ENCODE measurements around the gene FAM118B. TPM values are rescaled to one million over a fixed set of nuclear protein-coding genes. Genes with fewer than 3 reads are reported as not detected.

Gene FAM118B
- total RNA-seq, 4 donors from 2014 or later: 7.6 to 11.1 (median 8.6) TPM

DNA sequence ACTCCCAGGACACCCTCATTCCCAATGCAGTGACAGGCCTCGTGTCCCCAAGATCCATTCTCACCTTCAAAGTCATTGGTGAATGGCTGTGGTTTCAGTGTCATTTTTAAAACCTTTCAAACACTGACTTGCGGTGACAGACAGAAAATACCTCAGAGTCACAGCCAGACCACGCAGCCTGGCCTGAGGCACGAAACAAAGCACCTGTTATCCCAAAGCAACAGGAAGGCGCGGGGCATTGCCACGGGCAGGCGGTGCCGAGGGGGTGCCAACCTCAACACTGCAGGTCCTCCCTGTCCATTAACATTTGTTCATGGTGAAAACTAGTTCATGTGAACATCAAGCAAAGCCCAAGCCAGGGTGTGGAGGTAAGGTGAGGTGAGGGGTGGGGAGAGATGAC lies 38.3 kb upstream of the FAM118B start:
- no peak for DNase-seq (ENCODE audit: low spot score in 2 of 2)
- TF ChIP-seq POLR2AphosphoS5 (IDR thresholded peaks at IDR 0.05): no peak
- no peak for TF ChIP-seq EP300 (IDR thresholded peaks at IDR 0.05)
- TF ChIP-seq, protein P1, sequence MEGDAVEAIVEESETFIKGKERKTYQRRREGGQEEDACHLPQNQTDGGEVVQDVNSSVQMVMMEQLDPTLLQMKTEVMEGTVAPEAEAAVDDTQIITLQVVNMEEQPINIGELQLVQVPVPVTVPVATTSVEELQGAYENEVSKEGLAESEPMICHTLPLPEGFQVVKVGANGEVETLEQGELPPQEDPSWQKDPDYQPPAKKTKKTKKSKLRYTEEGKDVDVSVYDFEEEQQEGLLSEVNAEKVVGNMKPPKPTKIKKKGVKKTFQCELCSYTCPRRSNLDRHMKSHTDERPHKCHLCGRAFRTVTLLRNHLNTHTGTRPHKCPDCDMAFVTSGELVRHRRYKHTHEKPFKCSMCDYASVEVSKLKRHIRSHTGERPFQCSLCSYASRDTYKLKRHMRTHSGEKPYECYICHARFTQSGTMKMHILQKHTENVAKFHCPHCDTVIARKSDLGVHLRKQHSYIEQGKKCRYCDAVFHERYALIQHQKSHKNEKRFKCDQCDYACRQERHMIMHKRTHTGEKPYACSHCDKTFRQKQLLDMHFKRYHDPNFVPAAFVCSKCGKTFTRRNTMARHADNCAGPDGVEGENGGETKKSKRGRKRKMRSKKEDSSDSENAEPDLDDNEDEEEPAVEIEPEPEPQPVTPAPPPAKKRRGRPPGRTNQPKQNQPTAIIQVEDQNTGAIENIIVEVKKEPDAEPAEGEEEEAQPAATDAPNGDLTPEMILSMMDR (IDR thresholded peaks at IDR 0.05): no peak
- TF ChIP-seq POLR2A (IDR thresholded peaks at IDR 0.05): no peak

GRCh38 chr11:126174816-126175215 lies 36.8 kb upstream of the FAM118B start:
- no peak for TF ChIP-seq POLR2A (IDR thresholded peaks at IDR 0.05)
- no peak for TF ChIP-seq EP300 (IDR thresholded peaks at IDR 0.05)
- TF ChIP-seq POLR2AphosphoS5 (IDR thresholded peaks at IDR 0.05): no peak
- TF ChIP-seq, protein P1 (IDR thresholded peaks at IDR 0.05): no peak
- peak overlapping the region; percentile 35 for H3K27ac ChIP-seq

More for the DNA sequence above, 38.3 kb upstream of the FAM118B start:
- WGBS: 84% methylated on average over 9 of the region's 9 CpGs
- Histone ChIP-seq H3K4me3 (no peak overlapping the region), H3K27ac (no peak overlapping the region), H3K36me3 (no peaks in the 10 kb centered on the region), H3K9me3 (no peaks in the 10 kb centered on the region), H3K4me1 (peaks cover 22% of the 10 kb centered on the region), H3K27me3 (no peaks in the 10 kb centered on the region)

DNA sequence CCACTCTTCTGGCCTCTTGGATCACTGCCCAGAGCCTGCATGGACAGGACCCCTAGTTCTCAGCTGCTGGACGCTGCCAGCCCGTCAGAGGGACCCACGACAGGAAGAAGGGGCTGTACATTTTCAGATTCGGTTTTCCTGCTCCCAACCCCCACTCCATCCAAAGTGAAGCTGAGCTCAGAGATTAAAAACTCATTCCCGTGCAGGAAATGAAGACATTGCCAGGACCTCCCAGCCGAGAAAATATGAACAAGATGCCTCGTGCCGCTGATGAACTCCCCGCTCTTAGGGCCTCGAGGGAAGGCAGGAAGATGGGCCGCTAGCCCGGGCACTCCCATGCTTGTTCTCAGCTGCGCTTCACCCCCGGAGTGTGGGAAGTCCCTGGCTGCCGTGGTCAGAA lies 36.2 kb upstream of the FAM118B start:
- Histone ChIP-seq H3K4me1 (peaks cover 22% of the 10 kb centered on the region), H3K27ac (peak overlapping the region; percentile 35), H3K27me3 (no peaks in the 10 kb centered on the region), H3K4me3 (no peak overlapping the region), H3K36me3 (no peaks in the 10 kb centered on the region), H3K9me3 (no peaks in the 10 kb centered on the region)
- peak in 1 of 2 donors; percentile 84 for DNase-seq (ENCODE audit: low spot score in 2 of 2)
- no peak for TF ChIP-seq EP300 (IDR thresholded peaks at IDR 0.05)
- TF ChIP-seq, protein P1 (IDR thresholded peaks at IDR 0.05): no peak
- TF ChIP-seq POLR2AphosphoS5 (IDR thresholded peaks at IDR 0.05): no peak
- 2% methylated on average over 15 of the region's 15 CpGs for WGBS

More at GRCh38 chr11:126174816-126175215, 36.8 kb upstream of the FAM118B start:
- DNase-seq (ENCODE audit: low spot score in 2 of 2): no peak
- Histone ChIP-seq H3K4me3 (no peak overlapping the region), H3K27me3 (no peaks in the 10 kb centered on the region), H3K36me3 (no peaks in the 10 kb centered on the region), H3K4me1 (peaks cover 22% of the 10 kb centered on the region), H3K9me3 (no peaks in the 10 kb centered on the region)
- WGBS: 93% methylated on average over 7 of the region's 7 CpGs

DNA sequence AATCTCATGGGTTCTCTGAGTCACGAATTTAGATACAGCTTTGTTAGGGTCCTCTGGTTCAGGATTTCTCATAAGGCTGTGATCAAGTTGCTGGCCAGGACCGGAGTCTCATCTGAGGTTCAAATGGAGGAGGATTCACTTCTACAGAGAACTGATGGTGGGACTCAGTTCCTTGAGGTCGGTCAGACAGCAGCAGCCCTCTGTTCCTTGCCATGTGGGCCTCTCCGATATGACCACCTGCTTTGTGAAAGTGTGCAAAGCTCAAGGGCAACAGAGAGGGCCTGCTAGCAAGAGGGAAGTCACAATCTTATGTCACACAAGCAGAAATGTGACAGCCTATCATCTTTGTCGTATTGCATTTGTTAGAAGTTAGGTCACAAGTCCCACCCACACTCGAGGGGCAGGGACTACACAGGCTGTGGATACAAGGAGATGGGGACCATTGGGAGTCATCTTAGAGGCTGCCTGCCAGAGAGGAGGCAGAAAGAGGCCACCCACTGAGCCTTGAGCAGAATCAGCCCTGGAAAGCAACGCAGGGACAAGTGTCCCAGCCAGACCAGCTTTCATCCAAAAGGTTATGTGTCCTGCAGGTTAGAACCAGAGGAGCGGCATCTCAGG lies 34.6 kb upstream of the FAM118B start:
- WGBS: 89% methylated on average over 8 of the region's 8 CpGs
- H3K9me3 ChIP-seq: no peaks in the 10 kb centered on the region
- H3K27ac ChIP-seq: no peak overlapping the region
- no peak for TF ChIP-seq POLR2A (IDR thresholded peaks at IDR 0.05)
- no peak for TF ChIP-seq POLR2AphosphoS5 (IDR thresholded peaks at IDR 0.05)
- no peak for TF ChIP-seq EP300 (IDR thresholded peaks at IDR 0.05)
- TF ChIP-seq, protein P1 (IDR thresholded peaks at IDR 0.05): no peak
- no peak for DNase-seq (ENCODE audit: low spot score in 2 of 2)
- H3K27me3 ChIP-seq: no peaks in the 10 kb centered on the region
- no peak overlapping the region for H3K4me3 ChIP-seq
- peaks cover 22% of the 10 kb centered on the region for H3K4me1 ChIP-seq
- H3K36me3 ChIP-seq: no peaks in the 10 kb centered on the region

DNA sequence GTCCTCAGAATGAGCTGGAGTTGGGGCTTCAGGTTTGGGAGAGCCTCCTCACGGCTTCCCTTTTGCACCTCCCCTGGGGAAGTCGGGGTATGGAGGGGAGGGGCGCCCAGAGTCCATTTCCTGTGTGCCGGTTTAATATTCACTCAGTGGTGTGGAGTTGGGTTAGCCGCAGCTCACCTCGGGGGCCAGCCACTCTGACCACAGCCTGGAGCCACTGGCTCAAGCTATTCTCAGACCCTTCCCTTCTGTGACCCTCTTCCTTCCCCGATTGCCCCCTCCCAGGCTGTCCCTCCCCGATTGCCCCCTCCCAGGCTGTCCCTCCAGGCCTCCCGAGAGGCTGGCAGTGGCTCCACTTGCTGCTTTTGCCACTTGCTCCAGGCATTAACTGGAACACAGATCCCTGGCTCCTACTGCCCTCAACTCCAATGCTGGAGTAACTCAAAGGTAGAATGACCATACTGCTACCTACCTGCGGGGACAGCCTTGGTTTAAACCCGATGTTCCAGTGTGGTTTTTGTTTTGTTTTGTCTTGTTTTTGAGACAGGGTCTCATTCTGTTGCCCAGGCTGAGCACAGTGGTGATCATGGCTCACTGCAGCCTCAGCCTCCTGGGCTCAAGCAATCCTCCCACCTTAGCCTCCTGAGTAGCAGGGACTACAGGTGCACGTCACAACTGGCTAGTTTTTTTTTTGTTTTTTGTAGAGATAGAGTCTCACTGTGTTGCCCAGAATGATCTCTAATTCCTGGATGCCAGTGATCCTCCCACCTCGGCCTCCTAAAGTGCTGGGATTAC lies 29.4 kb upstream of the FAM118B start:
- DNase-seq (ENCODE audit: low spot score in 2 of 2): no peak
- TF ChIP-seq EP300 (IDR thresholded peaks at IDR 0.05): no peak
- TF ChIP-seq, protein P1 (IDR thresholded peaks at IDR 0.05): no peak
- TF ChIP-seq POLR2A (IDR thresholded peaks at IDR 0.05): no peak
- TF ChIP-seq POLR2AphosphoS5 (IDR thresholded peaks at IDR 0.05): no peak
- WGBS: 91% methylated on average over 12 of the region's 13 CpGs

More for the DNA sequence above, 29.4 kb upstream of the FAM118B start:
- Histone ChIP-seq H3K4me3 (no peak overlapping the region), H3K4me1 (no peaks in the 10 kb centered on the region), H3K27ac (no peak overlapping the region), H3K36me3 (peaks cover 5% of the 10 kb centered on the region), H3K27me3 (no peaks in the 10 kb centered on the region), H3K9me3 (no peaks in the 10 kb centered on the region)
